DMS53 treated with DMSO at 0.1 percent for 48 hours (cell line): ENCODE measurements around the gene SNRNP200.
A peak's percentile ranks its signal among the peaks of the same experiment; 100 is the strongest.
"Not testable (repeated sequence)": the region's sequence is repeated elsewhere in the genome, so short reads cannot be mapped to it uniquely, and the experiment has no call there.

ENCODE experiments used
- DNase-seq: peaks from one replicate; lab custom pipeline; 2025; ENCODE audit not compliant: unreplicated experiment; lab: John Stamatoyannopoulos, UW

SNRNP200 gene

DNA sequence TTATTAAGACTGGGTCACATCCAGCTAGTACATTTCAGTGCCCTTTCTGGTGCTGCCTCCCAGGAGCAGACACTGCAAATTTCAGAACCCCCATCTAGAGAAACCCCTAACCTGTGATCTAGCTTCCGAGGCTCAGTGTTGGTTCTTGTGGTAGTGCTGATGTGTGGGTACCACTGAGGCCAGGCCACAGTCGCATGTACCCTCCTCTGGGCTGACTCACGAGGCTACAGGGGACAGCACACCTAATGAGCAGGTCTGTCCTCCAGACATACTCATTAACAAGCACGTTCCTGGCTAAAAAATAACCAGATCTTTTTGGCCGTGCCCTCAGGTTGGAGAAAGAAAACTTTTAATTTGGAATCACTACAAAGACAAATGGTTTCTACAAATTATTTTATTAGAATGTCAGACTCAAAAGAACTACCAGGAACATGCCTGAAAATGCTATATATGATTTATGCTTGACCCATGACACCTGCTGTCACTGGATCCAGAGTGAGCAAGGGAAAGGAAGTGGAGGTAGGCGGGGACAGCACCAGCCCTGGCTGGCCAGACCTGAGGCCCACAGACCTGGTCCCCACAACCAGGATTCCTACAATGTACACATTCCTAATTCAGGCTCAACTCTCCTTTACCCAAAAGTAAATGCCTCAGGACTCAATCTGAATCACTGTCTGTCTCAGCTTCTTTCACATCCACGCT is 30.8 kb downstream of the SNRNP200 start:
- DNase-seq = no peak

GRCh38 chr2:96273763-96274162 is 31.6 kb downstream of the SNRNP200 start:
- no peak for DNase-seq

GRCh38 chr2:96271995-96272394 is 33.4 kb downstream of the SNRNP200 start:
- DNase-seq = peak; percentile 6

- DNase-seq = no peak
Measured at GRCh38 chr2:96267159-96267971, 38.0 kb downstream of the SNRNP200 start.

DNA sequence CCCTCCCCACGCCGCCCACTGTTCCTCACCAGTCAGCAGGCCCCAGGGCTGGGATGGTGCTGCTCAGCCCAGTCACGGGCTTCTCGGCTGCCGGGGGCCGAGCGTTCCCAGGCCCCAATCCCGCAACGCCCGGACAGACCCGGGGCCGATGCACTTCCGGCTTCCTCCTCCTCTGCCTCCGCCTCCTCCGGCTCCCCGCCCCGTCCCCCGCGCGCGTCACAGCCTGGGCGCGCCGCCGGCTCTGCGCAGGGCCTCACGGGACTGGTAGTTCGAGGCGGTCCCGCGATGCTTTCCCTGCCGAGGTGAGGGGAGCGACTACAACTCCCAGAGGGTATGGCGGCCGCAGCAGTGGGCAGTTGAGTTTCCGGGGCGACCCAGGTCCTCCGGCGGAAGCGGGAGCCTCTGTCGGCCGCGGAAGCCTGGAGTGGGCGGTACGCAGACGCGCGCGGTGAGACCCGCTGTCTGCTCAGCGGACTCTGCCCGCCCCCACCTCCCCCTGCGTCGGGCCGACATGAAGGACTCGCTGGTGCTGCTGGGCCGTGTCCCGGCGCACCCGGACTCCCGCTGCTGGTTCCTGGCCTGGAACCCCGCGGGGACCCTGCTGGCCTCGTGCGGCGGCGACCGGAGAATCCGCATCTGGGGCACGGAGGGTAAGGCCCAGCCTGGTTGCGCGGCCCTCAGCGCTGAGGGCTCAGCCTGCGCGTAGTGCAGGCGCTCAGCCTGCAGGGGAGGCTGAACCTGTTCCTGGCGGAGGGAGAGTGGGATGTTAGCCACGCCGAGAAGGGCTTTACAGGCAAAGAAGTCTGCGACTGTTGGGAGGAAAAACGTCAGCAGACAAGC is 39.3 kb downstream of the SNRNP200 start, which contains the start of the genes CIAO1 and TMEM127:
CIAO1 (plus strand) TSS at position 386 of the 840 bp plus-strand sequence; CDS start at position 512, 126 bp downstream.
TMEM127 (minus strand) TSS at position 158 of the 840 bp plus-strand sequence. CDS start 616 bp downstream, outside the sequence.
- DNase-seq = peak; percentile 99

- DNase-seq = peak; percentile 26
Measured at GRCh38 chr2:96265349-96265839, 40.0 kb downstream of the SNRNP200 start.

GRCh38 chr2:96264656-96265348 is 40.5 kb downstream of the SNRNP200 start:
- no peak for DNase-seq

GRCh38 chr2:96264086-96264485 is 41.3 kb downstream of the SNRNP200 start:
- DNase-seq = no peak

DNA sequence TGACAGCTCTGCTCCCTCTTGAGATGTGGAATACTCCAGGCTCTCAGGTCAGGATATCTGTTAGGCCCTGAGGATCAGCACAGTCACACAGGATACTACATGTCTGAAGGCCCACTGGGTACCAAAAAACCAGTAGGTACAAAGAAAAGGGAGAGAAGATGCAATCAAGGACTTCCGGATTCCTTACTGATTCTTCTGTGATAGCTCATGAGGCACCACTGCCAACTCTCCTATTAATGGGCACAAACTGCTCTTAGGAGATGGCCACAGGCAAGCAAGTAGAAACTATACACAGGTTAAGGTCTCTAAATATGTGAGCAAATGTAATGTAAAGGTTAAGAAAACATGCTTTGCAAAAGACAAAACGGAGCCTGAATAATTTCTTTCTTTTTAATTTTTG is 43.0 kb downstream of the SNRNP200 start:
- no peak for DNase-seq

GRCh38 chr2:96261328-96262003 is 43.9 kb downstream of the SNRNP200 start:
- DNase-seq = no peak

GRCh38 chr2:96260387-96261260 is 44.7 kb downstream of the SNRNP200 start:
- DNase-seq = peak; percentile 100

DNA sequence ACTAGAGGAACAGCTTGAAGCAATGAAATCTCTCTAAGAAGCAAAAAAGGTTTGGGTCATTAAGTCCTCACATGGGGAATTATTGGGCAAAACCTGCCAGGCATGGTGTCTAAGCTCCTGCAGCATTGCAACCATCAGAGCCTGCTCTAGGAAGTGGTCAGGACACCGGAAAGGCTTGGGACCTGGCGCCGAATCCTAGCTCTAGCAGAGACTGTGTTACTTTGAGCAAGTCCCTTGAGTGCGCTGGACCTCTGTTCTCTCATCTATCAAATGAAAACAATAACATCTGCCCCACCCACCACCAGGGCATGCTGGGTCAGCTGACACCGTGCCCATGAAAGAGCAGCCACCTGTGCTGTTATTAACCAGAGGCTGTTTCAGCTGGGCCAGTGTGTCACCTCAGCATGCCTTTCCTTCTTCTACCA is 45.8 kb downstream of the SNRNP200 start:
- peak; percentile 22 for DNase-seq

DNA sequence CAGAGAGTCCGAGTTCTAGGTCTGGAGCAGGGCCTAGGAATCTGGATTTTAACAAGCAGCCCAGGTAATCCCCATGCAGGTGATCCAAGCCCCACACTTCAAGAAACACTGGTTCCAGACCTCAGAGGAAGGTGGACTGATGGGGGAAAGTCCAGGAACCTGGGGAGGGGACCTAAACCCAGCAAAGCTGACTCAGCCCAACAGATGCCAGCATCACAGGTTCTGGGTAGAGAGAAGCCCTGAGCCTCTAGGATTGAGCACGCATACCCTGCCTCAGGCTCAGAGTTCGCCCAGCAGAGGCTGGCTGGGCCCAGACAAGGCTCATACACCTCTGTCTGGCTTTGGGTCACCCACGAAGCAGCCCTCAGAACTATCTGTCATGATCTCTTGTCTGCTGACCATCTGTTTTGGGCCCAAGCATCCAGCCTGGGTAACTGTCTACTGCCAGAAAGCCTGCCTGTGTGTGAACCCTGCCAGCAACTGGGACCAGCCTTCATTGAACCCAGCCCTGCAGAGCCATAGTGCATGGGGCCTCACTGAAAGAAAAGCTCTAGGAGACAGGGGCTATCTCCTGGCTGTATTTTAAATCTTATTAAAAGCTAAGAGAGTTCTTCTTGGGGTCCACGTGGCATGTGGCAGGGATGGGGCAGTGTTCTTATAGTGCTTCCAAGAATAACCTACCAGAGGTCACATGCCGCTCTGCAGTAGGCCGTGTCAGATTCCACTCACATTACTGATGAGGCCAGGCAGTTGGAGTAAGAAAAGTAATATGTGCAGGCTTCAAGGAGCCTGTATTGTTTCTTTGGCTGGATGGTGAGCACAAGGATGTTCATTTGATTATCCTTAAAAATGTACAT is 47.0 kb downstream of the SNRNP200 start:
- DNase-seq = no peak

GRCh38 chr2:96257744-96258143 is 47.6 kb downstream of the SNRNP200 start:
- DNase-seq = not testable (repeated sequence)

DNA sequence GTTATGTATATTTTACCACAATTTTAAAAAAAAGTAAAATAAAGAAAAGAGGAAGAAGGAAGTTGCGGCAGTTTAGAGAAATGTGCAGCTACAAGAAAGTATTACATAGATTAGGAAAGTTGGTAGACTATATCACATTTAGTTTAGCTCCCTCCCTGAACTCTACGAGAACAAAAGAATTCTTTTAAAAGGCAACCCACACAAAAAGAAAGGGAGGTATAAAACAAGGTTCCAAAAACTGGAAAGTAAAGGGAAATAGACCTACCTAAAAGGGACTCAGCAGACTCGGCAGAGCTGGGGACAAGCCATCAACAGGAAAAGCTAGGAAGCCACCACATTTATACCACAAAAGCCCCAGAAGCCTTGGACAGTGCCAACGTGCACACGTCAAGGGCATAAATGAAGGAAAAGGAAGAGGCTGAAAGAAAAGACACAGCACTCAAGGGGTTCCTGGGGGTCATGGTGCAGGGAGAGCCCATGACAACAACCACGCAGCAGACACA is 48.7 kb downstream of the SNRNP200 start:
- no peak for DNase-seq

DNA sequence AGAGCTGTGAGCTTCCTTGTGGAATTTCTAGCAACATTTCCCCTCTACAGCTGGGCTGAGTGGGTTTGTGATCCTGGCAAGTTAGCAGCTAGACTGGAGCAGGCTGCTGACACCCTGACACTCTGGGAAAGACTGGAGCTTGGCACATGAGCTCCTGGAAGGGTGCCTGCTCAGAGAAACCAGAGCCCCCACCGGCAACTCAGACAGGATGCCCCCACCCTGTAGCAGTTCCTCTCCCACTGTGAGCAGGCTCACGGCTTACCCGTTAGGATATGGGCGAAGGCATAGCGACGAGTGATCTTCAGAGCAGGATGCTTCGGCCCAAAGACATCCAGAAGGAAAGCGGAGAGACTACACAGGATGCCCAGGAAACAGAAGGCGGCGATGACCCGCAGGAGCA is 50.8 kb downstream of the SNRNP200 start:
- no peak for DNase-seq

GRCh38 chr2:96253006-96253405 is 52.3 kb downstream of the SNRNP200 start:
- no peak for DNase-seq

GRCh38 chr2:96252526-96252925 is 52.8 kb downstream of the SNRNP200 start:
- no peak for DNase-seq
